ENCODE measurements around the gene RGS9.

DNA sequence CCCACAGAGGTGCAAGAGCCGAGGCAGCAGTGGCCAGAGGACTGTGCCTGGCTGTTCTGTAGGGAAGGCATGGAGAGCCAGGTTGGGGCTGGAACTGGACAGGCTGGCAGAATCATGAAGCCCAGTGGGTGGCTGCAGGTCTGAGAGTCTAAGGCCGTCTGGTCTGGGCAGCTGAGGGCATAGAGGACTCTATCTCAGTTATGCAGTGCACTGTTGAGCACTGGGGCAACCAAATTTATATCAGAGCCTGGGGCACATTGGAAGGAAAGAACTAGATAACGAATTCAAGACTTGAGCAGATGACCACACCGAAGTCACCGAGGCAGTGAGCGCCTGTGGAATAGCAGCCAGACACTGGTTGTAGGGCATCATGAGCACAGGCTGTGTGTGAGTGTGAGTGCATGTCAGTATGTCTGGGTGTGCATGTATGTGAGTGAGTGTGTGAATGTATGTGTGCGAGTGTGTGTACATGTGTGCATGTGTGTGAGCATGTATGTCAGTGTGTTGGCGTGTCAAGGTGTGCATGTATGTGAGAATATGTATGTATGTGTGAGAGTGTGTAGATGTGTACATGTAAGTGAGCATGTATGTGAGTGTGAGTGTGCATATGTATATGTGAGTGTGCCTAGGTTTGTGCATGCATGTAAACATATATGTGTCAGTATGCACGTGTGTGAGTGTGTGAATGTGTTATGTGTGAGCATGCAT, 37.0 kb downstream of the RGS9 start:
- no peak for TF ChIP-seq SP1 (IDR thresholded peaks at IDR 0.05)
- TF ChIP-seq NFRKB (IDR thresholded peaks at IDR 0.05): no peak
- no peak for TF ChIP-seq FOXK2 (IDR thresholded peaks at IDR 0.05)
- TF ChIP-seq SUZ12 (IDR thresholded peaks at IDR 0.05): no peak
- TF ChIP-seq BHLHE40 (IDR thresholded peaks at IDR 0.05; ENCODE audit: borderline replicate concordance): no peak
- TF ChIP-seq ZNF384 (IDR thresholded peaks at IDR 0.05): no peak
- TF ChIP-seq FOXA1 (IDR thresholded peaks at IDR 0.05): no peak
- TF ChIP-seq ARNT (IDR thresholded peaks at IDR 0.05): no peak
- TF ChIP-seq TARDBP (IDR thresholded peaks at IDR 0.05): no peak
- no peak for TF ChIP-seq ELF4 (IDR thresholded peaks at IDR 0.05)

Data from HEK293T (cell line).